ENCODE data around the gene NLRX1.
"Not testable (repeated sequence)": the region's sequence is repeated elsewhere in the genome, so short reads cannot be mapped to it uniquely, and the experiment has no call there.

NLRX1 gene

DNA sequence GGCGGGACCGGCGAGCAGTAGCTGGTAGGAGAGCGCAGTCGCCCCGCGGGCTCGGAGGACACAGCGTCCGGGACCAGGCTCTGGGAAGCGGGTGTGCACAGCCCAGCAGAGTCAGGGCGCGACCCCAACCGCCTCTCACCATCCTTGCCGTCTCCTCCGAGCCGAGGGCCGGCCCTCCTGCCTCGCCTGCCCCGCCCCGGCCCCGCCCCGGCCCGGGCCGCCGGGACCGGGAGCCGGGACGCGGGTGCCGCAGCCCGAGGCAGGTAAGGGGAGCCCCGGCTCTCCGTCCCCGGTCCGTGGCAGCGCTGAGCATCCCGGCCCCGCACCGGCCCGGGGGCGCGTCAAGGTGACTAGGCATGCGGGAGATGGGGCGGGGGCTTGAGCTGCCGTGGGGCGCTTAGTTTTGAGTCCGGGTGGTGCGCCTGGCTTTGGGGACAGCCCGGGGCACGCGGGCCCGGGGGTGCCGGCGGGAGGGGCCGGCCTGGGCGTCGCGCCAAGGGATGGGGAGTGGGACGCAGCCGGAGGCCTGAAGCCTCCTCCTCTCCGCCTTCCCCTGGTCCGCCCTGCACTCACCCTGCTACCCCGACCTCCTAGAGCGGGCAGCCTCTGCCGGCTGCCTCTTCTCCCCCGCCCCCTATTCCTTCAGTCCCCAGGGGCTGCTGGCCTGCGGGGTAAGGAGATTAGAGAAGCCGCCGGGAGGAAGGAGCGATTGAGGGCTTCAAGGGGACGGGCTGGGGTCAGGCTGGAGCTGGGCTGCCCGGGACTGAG lies 19.3 kb upstream of the NLRX1 start, which contains the start of gene ABCG4:
Gene ABCG4, plus strand, starts transcription at position 35 of the 768 bp plus-strand sequence. CDS start 914 bp downstream, outside the sequence.
- peaks cover 11% of the 10 kb centered on the region for H3K27me3 Mint-ChIP-seq
- no peak within 1 kb of the TSS for H3K27ac Mint-ChIP-seq
- no peaks in the 10 kb centered on the region for H3K36me3 Mint-ChIP-seq
- peak within 1 kb of the TSS; percentile 78 for H3K4me3 Mint-ChIP-seq
- peaks cover 13% of the 10 kb centered on the region for H3K4me1 Mint-ChIP-seq (ENCODE audit: low read depth)
- H3K9me3 Mint-ChIP-seq (ENCODE audit: low read depth), result no peaks in the 10 kb centered on the region

DNA sequence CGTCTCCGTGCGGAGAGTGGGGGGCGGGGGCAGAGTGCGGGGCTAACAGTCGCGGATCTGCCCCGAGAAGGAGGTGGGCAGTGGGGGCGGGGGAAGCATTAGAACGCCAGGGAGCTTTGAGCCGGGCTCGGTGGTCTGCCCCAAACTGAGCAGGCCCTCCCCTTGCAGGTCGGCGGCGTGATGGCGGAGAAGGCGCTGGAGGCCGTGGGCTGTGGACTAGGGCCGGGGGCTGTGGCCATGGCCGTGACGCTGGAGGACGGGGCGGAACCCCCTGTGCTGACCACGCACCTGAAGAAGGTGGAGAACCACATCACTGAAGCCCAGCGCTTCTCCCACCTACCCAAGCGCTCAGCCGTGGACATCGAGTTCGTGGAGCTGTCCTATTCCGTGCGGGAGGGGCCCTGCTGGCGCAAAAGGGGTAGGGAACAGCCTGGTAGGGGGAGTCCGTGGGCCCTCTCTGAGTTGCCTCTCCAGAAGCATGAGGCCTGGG lies 18.7 kb upstream of the NLRX1 start:
- no peak overlapping the region for H3K27ac Mint-ChIP-seq
- H3K4me3 Mint-ChIP-seq, result peak overlapping the region; percentile 19
- no peaks in the 10 kb centered on the region for H3K36me3 Mint-ChIP-seq
- no peaks in the 10 kb centered on the region for H3K9me3 Mint-ChIP-seq (ENCODE audit: low read depth)
- H3K27me3 Mint-ChIP-seq, result peaks cover 11% of the 10 kb centered on the region
- H3K4me1 Mint-ChIP-seq (ENCODE audit: low read depth), result peaks cover 13% of the 10 kb centered on the region

DNA sequence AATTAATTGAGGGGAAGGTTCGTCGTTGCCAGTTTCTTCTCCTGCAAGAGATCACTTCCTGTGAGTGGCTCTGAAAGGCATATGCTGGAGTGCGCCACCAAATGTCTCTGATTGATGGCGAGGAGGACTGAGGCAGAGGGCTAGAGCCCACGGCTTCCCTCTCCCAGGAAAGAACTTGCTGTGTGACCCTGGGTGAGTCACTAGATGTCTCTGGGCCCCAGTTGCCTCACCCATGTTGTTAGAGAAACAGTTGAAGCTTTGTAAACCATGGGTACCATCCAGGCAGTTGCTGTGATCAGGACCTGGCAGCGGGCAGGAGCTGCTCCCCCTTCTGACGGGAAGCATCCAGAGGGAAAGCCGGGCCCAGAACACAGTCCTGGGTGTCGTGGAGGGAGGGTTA lies 16.5 kb upstream of the NLRX1 start:
- Mint-ChIP-seq H3K36me3 (no peaks in the 10 kb centered on the region), H3K4me1 (ENCODE audit: low read depth) (peaks cover 13% of the 10 kb centered on the region), H3K4me3 (no peak overlapping the region), H3K9me3 (ENCODE audit: low read depth) (no peaks in the 10 kb centered on the region), H3K27me3 (peaks cover 3% of the 10 kb centered on the region), H3K27ac (no peak overlapping the region)

DNA sequence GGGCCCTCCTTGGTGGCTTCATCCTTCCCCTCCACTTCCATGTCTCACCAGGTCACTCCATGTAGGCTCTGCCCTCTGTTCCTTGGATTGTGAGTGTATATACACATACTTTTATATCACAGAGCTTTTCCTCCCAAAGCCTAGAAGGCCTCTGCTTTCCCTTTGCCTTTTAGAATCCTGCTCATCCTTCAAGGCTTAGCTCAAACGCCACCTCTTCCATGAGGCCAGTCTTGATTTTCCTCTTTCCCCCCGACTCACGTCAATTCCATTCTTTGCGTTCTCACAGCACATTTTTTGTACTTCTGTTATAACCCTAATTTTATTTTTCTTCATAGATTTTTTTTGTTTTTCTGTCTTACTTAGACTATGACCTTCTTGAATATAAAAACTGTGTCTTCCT lies 15.9 kb upstream of the NLRX1 start:
- Mint-ChIP-seq H3K4me1 (ENCODE audit: low read depth) (peaks cover 10% of the 10 kb centered on the region), H3K9me3 (ENCODE audit: low read depth) (no peaks in the 10 kb centered on the region), H3K27ac (no peak overlapping the region), H3K4me3 (no peak overlapping the region), H3K27me3 (peaks cover 3% of the 10 kb centered on the region), H3K36me3 (no peaks in the 10 kb centered on the region)

DNA sequence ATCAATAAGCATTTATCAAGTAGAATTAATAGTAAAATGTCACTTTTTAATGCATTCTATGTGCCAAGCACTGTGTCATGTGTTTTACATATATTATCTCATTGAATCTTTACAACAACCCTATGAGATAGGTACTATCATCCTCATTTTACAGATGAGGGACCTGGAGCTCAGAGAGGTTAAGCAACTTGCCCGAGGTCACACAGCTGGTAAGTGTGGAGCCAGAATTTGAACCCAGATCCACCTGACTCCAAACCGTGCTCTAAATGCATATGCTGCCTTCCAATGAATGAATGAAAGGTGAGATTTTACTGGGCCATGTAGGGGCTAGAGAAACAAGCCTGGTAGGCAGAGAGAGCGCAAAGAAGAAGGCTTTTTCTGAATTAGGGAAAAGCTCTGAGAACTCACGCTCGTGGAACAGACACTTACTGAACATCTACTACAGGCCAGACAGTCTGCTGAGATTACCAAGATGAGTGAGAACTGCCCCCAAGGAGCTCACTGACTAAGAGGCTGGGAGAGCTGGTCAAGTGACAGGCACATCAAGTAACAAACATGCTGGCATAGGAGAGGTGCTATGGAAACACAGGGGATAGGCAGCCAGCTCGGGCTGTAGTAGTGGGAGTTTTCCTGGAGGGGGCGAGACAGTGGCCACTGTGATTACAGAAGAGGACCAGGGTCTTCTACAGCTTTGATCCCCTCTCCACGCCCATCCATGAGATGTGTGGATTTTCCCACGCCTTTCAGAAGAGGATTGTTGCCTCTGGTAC lies 15.3 kb upstream of the NLRX1 start:
- Mint-ChIP-seq H3K9me3 (ENCODE audit: low read depth) (no peaks in the 10 kb centered on the region), H3K27me3 (peaks cover 1% of the 10 kb centered on the region), H3K4me3 (no peak overlapping the region), H3K4me1 (ENCODE audit: low read depth) (peaks cover 4% of the 10 kb centered on the region), H3K36me3 (no peaks in the 10 kb centered on the region), H3K27ac (no peak overlapping the region)

DNA sequence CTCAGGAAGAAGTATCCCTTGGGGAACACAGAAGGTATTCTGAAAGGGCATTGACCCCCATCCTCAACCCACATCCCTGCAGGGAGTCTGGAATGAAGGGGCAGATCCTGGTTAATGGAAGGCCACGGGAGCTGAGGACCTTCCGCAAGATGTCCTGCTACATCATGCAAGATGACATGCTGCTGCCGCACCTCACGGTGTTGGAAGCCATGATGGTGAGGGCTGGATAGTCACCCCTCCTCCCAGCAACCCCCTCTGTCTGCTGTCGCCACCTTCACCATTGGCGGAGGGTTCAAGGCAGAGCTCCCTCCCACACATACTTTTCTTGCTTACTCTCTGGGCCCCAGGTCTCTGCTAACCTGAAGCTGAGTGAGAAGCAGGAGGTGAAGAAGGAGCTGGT lies 14.3 kb upstream of the NLRX1 start:
- H3K27ac Mint-ChIP-seq, result no peak overlapping the region
- H3K36me3 Mint-ChIP-seq, result no peaks in the 10 kb centered on the region
- H3K27me3 Mint-ChIP-seq, result peaks cover 1% of the 10 kb centered on the region
- H3K9me3 Mint-ChIP-seq (ENCODE audit: low read depth), result no peaks in the 10 kb centered on the region
- no peaks in the 10 kb centered on the region for H3K4me1 Mint-ChIP-seq (ENCODE audit: low read depth)
- H3K4me3 Mint-ChIP-seq, result no peak overlapping the region

DNA sequence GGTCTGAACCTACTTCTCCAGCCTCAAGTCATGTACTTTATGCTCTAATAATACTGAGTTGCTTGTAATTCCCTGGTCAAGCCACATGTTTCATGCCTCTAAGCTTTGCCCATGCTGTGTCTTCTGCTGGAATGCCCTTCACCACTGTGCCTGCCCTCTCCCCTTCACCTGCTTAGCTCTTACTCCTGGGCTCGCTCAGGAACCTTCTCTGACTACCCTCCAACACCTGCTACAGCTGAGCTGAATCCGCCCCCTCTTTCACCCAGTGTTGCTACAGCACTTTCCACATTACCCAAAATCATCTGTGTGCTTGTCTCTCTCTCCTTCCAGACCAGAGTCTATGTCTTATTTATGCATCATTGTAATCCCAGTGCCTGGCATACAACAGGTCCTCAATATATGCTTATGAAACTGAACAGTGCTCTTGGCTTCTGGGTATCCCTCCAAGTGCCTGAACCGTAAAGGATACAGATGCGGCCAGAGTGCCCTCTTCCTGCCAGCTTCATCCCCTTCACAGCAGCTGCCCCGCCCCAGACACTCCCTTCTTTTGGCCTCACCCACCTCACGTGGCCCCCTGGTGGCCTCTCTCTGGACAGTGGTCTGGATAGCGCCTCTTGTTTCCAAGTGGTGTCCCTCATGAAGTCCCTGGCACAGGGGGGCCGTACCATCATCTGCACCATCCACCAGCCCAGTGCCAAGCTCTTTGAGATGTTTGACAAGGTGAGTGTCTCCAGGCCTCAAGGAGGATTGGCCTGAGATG lies 12.6 kb upstream of the NLRX1 start:
- Mint-ChIP-seq H3K27ac (no peak overlapping the region), H3K27me3 (peaks cover 1% of the 10 kb centered on the region), H3K9me3 (ENCODE audit: low read depth) (no peaks in the 10 kb centered on the region), H3K36me3 (no peaks in the 10 kb centered on the region), H3K4me3 (no peak overlapping the region), H3K4me1 (ENCODE audit: low read depth) (no peaks in the 10 kb centered on the region)

DNA sequence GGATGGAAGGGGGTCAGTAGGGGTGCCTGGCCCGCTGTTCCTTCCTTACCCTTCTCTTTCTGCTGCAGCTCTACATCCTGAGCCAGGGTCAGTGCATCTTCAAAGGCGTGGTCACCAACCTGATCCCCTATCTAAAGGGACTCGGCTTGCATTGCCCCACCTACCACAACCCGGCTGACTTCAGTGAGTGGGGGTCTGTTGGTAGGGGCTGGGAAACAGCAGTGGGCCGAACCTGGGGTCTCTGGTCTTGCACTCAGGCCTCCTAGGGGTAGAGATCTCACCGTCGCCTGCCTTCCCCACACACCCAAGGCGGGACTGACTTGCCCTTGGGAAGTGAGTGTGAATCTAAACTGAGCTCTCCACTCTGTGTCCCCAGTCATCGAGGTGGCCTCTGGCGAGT lies 12.0 kb upstream of the NLRX1 start:
- H3K9me3 Mint-ChIP-seq (ENCODE audit: low read depth), result no peaks in the 10 kb centered on the region
- peaks cover 1% of the 10 kb centered on the region for H3K27me3 Mint-ChIP-seq
- no peak overlapping the region for H3K27ac Mint-ChIP-seq
- no peaks in the 10 kb centered on the region for H3K4me1 Mint-ChIP-seq (ENCODE audit: low read depth)
- H3K36me3 Mint-ChIP-seq, result no peaks in the 10 kb centered on the region
- no peak overlapping the region for H3K4me3 Mint-ChIP-seq

DNA sequence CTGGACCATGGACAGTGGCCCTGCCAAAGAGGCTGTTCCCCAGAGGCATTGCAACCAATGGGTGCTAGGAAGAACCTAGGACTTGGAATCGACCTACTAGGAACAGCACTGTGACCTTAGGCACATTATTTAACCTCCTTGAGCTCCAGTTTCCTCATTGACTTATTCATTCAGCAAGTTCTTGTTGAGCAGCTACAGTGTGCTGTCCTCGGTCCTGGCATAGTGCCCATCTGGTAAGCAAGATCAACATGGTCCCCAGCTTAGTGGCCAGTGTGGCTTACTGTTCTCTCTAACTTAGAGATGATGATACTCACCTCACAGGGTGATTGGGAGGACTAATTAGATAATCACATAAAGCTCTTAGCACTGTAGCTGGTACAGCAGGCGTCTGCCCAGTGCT lies 11.5 kb upstream of the NLRX1 start:
- Mint-ChIP-seq H3K27ac (no peak overlapping the region), H3K9me3 (ENCODE audit: low read depth) (no peaks in the 10 kb centered on the region), H3K36me3 (no peaks in the 10 kb centered on the region), H3K27me3 (peaks cover 1% of the 10 kb centered on the region), H3K4me3 (no peak overlapping the region), H3K4me1 (ENCODE audit: low read depth) (no peaks in the 10 kb centered on the region)

DNA sequence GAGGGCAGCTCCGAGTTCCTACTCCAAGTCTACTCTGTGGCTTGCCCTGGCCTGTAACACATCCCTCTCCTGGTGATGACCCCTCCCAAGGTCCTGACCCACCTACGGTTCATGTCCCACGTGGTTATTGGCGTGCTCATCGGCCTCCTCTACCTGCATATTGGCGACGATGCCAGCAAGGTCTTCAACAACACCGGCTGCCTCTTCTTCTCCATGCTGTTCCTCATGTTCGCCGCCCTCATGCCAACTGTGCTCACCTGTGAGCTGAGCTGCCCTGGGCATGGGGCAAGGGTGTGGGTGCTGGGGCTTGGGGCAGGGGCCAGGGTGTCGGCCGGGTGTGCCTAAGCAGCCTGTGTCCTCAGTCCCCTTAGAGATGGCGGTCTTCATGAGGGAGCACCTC lies 10.1 kb upstream of the NLRX1 start:
- Mint-ChIP-seq H3K4me1 (ENCODE audit: low read depth) (no peaks in the 10 kb centered on the region), H3K27me3 (peaks cover 1% of the 10 kb centered on the region), H3K36me3 (no peaks in the 10 kb centered on the region), H3K4me3 (no peak overlapping the region), H3K9me3 (ENCODE audit: low read depth) (no peaks in the 10 kb centered on the region), H3K27ac (no peak overlapping the region)

DNA sequence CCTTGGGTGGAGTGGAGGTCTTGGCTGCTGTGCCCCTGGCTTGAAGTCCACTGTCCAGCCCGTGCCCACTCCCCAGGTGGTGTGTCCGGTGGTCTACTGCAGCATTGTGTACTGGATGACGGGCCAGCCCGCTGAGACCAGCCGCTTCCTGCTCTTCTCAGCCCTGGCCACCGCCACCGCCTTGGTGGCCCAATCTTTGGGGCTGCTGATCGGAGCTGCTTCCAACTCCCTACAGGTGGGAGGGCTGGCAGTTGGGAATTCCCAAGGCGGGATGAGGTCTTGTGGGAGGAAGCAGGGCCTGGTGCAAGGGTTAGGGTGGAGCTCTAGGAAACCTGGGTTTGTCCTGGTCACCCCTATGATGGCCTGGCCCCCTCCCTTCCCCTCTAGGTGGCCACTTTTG lies 8.4 kb upstream of the NLRX1 start:
- peaks cover 1% of the 10 kb centered on the region for H3K27me3 Mint-ChIP-seq
- no peaks in the 10 kb centered on the region for H3K9me3 Mint-ChIP-seq (ENCODE audit: low read depth)
- no peaks in the 10 kb centered on the region for H3K36me3 Mint-ChIP-seq
- no peak overlapping the region for H3K4me3 Mint-ChIP-seq
- no peak overlapping the region for H3K27ac Mint-ChIP-seq
- no peaks in the 10 kb centered on the region for H3K4me1 Mint-ChIP-seq (ENCODE audit: low read depth)

DNA sequence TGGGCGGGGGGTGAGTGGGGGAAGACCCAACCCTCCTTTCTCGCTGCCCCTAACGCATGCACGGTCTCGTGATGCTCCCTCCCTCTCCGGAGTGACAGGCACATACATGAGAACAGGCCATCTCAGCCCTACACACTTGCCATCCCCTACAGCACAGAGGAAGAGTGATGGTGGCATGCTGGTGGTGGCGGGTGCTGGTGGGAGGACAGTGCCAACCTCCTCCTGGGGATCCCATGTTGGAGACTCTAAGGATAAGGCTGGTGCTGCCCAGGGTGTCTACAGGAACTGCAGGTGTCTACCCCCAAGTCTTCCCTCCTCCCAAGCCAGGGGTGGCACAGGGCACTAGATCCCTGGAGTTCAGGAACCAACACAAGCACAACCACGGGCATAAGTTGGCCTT lies 6.7 kb upstream of the NLRX1 start:
- Mint-ChIP-seq H3K4me1 (ENCODE audit: low read depth) (no peaks in the 10 kb centered on the region), H3K27ac (no peak overlapping the region), H3K9me3 (ENCODE audit: low read depth) (no peaks in the 10 kb centered on the region), H3K36me3 (no peaks in the 10 kb centered on the region), H3K27me3 (no peaks in the 10 kb centered on the region), H3K4me3 (no peak overlapping the region)

DNA sequence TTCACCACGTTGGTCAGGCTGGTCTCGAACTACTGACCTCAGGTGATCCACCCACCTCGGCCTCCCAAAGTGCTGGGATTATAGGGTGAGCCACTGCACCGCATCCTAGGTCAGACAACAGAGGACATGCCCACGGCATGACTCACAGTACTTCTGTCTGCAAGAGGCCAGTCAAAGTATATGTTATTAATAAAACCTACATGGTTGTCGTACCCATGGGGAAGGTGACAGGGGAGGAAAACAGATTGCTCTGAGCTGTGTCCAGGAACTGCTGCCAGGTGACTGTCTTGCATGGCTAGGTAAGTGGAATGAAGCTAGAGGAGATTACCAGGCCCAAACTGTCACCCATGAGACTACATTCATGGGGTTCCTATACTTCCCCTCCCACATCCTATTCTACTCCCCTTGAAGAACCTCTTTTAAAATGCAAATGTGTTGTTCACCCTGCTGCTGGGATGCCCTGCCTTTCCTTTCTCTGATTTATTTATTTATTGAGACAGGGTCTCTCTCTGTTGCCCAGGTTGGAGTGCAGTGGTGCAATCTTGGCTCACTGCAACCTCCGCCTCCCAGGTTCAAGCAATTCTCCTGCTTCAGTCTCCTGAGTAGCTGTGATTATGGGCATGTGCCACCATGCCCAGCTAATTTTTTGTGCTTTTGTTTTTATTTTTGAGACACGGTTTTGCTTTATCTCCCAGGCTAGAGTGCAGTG lies 2.0 kb upstream of the NLRX1 start:
- Mint-ChIP-seq H3K27ac (no peak overlapping the region), H3K9me3 (ENCODE audit: low read depth) (no peaks in the 10 kb centered on the region), H3K4me3 (no peak overlapping the region), H3K4me1 (ENCODE audit: low read depth) (peaks cover 8% of the 10 kb centered on the region), H3K27me3 (no peaks in the 10 kb centered on the region), H3K36me3 (no peaks in the 10 kb centered on the region)

DNA sequence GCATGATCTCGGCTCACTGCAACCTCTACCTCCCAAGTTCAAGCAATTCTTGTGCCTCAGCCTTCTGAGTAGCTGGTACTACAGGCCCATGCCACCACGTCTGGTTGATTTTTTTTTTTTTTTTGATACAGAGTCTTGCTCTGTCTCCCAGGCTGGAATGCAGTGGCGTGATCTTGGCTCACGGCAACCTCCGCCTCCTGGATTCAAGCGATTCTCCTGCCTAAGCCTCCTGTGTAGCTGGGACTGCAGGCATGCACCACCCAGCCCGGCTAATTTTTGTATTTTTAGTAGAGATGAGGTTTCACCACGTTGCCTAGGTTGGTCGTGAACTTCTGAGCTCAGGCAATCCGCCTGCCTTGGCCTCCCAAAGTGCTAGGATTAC lies 1.5 kb upstream of the NLRX1 start:
- H3K27ac Mint-ChIP-seq; H3K36me3 Mint-ChIP-seq; H3K4me3 Mint-ChIP-seq; H3K9me3 Mint-ChIP-seq (ENCODE audit: low read depth); H3K4me1 Mint-ChIP-seq (ENCODE audit: low read depth); H3K27me3 Mint-ChIP-seq: not testable (repeated sequence)
